PC-3 (cell line): Measurements from ENCODE around the gene AQP6.

Experiments
- CTCF ChIP-seq: fragments of 300-600 bp; sonication (generic); conservative IDR thresholded peaks from 2 replicates; pipeline ENCODE4 v1.5.1; 2017; ENCODE audit warnings: antibody characterized with exemption, low read depth, mild to moderate bottlenecking, low read length
- EZH2 ChIP-seq: fragments of 300-600 bp; sonication (generic); IDR thresholded peaks from one replicate; pipeline ENCODE4 v1.6.1; 2017; ENCODE audit warnings: antibody characterized with exemption, mild to moderate bottlenecking, low read length; ENCODE audit not compliant: unreplicated experiment
- EZH2phosphoT487 ChIP-seq: fragments of 300-600 bp; sonication (generic); IDR thresholded peaks from 2 replicates; pipeline ENCODE4 v1.6.1; 2018; ENCODE audit warnings: mild to moderate bottlenecking, antibody characterized with exemption, low read length, borderline replicate concordance

- TF ChIP-seq CTCF (no peak), EZH2 (no peak), EZH2phosphoT487 (no peak)
Observed at GRCh38 chr12:49960474-49961110, 12.2 kb upstream of the AQP6 start.
